Kidney glomerular epithelial cell (primary cell): ENCODE results near the gene BROX.

Experiments used
- DNase-seq: peaks from one replicate; lab custom pipeline; 2025; lab: John Stamatoyannopoulos, UW

BROX gene

DNA sequence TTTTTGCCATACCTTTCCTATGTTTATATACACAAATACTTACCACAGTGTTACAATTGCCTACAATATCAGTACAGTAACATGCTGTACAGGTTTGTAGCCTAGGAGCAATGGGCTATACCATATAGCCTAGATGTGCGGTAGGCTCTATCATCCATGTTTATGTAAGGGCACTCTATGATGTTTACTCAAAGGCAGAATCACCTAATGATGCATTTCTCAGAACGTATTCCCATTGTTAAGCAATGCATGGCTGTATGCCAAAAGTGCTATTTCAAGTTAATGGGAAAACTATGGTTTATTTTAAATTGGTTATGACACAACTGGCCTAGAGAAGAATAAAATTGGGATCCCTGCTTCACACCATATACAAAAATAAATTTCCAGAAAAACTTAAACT lies 65.6 kb downstream of the BROX start:
- no peak for DNase-seq

DNA sequence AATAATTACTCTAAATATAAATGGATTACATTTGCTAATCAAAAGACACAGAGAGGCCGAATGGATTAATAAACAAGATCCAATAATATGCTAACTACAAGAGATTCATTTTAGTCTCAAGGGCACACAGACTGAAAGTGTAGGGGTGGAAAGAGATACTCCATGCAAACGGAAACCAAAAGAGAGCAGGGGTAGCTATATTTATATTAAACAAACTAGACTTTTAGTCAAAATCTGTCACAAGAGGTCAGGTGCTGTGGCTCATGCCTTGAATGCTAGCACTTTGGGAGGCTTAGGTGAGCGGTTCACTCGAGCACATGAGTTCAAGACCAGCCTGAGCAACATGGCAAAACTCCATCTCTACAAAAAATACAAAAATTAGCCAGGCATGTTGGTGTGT lies 68.9 kb downstream of the BROX start:
- DNase-seq = no peak

DNA sequence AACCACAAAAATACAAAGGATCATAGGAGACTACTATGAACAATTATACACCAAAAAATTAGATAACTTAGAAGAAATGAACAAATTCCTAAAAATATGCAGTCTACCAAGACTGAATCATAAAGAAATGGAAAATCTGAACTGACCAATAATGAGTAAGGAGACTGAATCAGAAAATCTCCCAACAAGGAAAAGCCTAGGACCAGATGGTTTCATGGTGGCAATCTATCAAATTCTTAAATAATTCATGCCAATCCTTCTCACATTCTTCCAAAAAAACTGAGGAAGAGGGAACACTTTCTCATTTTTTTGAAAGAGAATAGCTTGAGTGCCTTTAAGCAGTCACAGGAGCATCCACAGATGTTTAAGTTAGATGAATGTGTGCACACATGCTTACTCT lies 70.7 kb downstream of the BROX start:
- no peak for DNase-seq

DNA sequence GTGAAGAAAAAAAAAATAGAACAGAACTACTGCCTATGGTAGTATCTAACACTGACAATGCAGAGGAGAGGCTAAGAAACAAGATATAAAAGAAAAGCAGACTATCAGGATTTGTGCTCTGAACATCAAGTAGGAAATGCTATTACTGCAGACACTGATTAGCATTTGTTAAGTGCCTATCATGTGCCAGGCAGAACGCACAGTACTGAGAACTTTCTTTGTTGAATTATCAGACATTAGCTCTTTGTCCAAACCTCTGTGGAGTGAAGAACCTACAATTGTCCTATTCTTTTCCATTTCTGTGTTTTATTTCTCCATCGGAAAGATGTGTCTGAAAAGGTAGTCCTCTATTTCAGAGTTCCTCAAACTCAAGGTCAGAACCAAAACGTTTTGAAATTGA lies 72.0 kb downstream of the BROX start:
- DNase-seq = no peak
